Tibial artery (tissue), 4 donors: Measurements from ENCODE around the gene RAPGEF1.

Experiments
- DNase-seq, 2 donors: peaks; one replicate each; pipeline ENCODE4 v3.0.0-alpha.2; 2019
- H3K27ac ChIP-seq, 2 donors: fragments of 200-600 bp; sonication (generic) in 1 of 2; 1 replicate in 1 of 2; 2 replicates in 1 of 2; pipeline ENCODE4 v1.5.1; 2018 to 2019; ENCODE audit warnings: mild to moderate bottlenecking in 1 of 2
- H3K27me3 ChIP-seq, 2 donors: fragments of 200-600 bp; sonication (generic) in 1 of 2; one replicate each; pipeline versions ENCODE4 v1.5.1 to v1.6.0; 2016 to 2019
- H3K36me3 ChIP-seq, 3 donors: fragments of 200-600 bp; sonication (generic) in 2 of 3; one replicate each; pipeline ENCODE4 v1.5.1; 2016 to 2019; ENCODE audit warnings: mild to moderate bottlenecking in 2 of 3
- H3K4me1 ChIP-seq, 4 donors: fragments of 200-600 bp; sonication (generic) in 2 of 4; 1 replicate in 3 of 4; 2 replicates in 1 of 4; pipeline ENCODE4 v1.5.1; 2016 to 2019
- H3K4me3 ChIP-seq, 2 donors: fragments of 200-600 bp; sonication (generic) in 1 of 2; 1 replicate in 1 of 2; 2 replicates in 1 of 2; pipeline ENCODE4 v1.5.1; 2018 to 2019; ENCODE audit warnings: mild to moderate bottlenecking in 2 of 2
- H3K9me3 ChIP-seq, 3 donors: fragments of 200-600 bp; sonication (generic) in 1 of 3; one replicate each; pipeline ENCODE4 v1.5.1; 2016 to 2019
- intact Hi-C: fragments of 100-400 bp; cut with DNase I; formaldehyde crosslinking; loops from one replicate; pipeline ENCODE4 v1.15.0; 2023; ENCODE audit warnings: low total_unique reads
- TF ChIP-seq, protein P1 (sequence below), 2 experiments: fragments of 200-600 bp in 1 of 2; fragments of 450-650 bp in 1 of 2; IDR thresholded peaks; one replicate each; pipeline ENCODE4 v1.5.1; 2017 to 2019; ENCODE audit warnings: antibody characterized with exemption in 2 of 2, mild to moderate bottlenecking in 1 of 2, moderate library complexity in 1 of 2

The RAPGEF1 gene

DNA sequence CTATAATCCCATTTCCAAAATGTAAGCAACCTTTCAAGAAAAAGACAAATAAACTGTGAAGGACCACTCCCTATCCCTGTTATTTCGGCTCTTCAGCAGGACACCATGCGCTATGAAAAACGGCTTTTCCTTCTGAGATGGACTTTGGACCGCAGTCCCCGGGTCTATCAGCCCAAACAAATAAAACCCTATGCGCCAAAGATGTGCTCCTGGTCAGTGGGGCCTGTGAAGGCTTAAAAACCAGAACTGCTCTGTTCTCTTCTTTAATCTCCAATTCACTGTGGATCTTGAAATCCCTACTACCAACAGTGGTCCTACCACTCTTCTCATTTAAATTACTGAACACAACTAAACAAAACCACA lies 33.3 kb downstream of the RAPGEF1 start:
- Histone ChIP-seq H3K9me3 (no peaks in the 10 kb centered on the region), H3K4me1 (peaks cover 0 to 71% (median 46%) of the 10 kb centered on the region in 4 donors)

DNA sequence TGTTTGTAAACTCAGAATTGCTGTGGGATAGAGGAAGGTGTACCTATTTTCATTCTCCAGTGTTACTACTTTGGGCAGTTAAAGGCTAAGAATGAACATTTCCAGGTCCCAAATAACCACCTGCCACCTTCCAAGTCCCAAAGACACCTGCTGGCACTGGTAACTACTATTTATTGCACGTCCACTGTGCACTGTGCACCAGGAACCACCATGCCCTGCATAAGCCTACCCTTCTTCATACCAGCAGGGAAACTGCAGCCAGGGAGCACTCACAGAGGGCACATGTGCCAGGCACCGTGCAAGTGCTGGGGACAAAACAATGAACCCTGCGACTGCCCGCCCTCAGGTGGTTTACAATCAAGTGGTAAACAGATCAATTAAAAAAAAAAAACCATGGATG lies 34.9 kb downstream of the RAPGEF1 start:
- no peaks in the 10 kb centered on the region for H3K9me3 ChIP-seq
- DNase-seq: no peak
- intact Hi-C loops: no loop called here
- peaks cover 0 to 70% (median 42%) of the 10 kb centered on the region in 4 donors for H3K4me1 ChIP-seq
- H3K4me3 ChIP-seq: no peak overlapping the region
- no peak overlapping the region for H3K27ac ChIP-seq
- no peaks in the 10 kb centered on the region for H3K27me3 ChIP-seq
- TF ChIP-seq, protein P1, sequence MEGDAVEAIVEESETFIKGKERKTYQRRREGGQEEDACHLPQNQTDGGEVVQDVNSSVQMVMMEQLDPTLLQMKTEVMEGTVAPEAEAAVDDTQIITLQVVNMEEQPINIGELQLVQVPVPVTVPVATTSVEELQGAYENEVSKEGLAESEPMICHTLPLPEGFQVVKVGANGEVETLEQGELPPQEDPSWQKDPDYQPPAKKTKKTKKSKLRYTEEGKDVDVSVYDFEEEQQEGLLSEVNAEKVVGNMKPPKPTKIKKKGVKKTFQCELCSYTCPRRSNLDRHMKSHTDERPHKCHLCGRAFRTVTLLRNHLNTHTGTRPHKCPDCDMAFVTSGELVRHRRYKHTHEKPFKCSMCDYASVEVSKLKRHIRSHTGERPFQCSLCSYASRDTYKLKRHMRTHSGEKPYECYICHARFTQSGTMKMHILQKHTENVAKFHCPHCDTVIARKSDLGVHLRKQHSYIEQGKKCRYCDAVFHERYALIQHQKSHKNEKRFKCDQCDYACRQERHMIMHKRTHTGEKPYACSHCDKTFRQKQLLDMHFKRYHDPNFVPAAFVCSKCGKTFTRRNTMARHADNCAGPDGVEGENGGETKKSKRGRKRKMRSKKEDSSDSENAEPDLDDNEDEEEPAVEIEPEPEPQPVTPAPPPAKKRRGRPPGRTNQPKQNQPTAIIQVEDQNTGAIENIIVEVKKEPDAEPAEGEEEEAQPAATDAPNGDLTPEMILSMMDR (IDR thresholded peaks at IDR 0.05): no peak
- no peaks in the 10 kb centered on the region for H3K36me3 ChIP-seq

More for the DNA sequence above, 33.3 kb downstream of the RAPGEF1 start:
- no peaks in the 10 kb centered on the region for H3K36me3 ChIP-seq
- TF ChIP-seq, protein P1 (IDR thresholded peaks at IDR 0.05): no peak
- no peak overlapping the region for H3K4me3 ChIP-seq
- DNase-seq: no peak
- intact Hi-C loops: no loop called here
- no peak overlapping the region for H3K27ac ChIP-seq
- no peaks in the 10 kb centered on the region for H3K27me3 ChIP-seq

DNA sequence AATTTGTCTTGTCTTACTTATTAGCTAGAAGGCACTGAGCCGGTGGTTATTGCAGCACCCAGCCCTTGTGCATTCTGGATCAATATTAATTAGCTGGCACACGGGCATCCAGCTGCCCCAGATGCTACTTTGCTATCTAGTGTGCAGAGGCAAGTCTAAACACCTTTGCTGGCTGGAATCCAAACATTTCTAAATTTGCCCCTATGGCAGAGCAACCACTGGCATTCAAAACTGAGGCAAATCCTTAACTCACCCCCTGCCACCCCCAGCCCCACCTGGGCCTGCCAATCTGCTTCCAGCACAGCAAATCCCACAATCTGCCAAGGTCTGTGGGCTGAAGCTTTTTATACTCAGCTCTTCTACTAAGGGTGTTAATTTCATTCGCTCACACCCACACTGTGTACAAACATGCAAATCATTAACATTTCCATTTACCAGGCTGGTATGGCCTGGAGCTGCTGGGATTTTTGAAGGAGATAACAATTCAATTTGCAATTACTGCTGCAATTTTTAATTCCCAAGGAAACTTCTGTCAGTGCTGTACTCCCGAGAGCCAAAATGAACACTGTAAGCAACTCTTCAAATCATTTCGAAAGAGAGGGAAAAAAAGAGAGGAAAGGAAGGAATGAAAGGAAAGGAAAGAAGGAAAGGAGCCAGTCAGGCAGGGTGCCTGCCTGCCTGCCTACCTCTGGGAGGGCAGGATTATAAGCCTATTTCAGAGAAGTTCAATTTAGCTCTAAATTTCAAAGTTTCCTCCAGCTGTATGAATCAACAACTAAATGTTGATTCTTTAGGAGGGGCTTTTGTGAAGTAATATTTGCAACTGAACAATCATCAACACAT lies 35.5 kb downstream of the RAPGEF1 start:
- intact Hi-C loops: no loop called here
- no peak for DNase-seq
- H3K4me1 ChIP-seq: peaks cover 0 to 70% (median 37%) of the 10 kb centered on the region in 4 donors
- TF ChIP-seq, protein P1 (IDR thresholded peaks at IDR 0.05): no peak
- H3K27ac ChIP-seq: no peak overlapping the region
- no peaks in the 10 kb centered on the region for H3K9me3 ChIP-seq
- H3K27me3 ChIP-seq: no peaks in the 10 kb centered on the region
- no peak overlapping the region for H3K4me3 ChIP-seq
- H3K36me3 ChIP-seq: no peaks in the 10 kb centered on the region

DNA sequence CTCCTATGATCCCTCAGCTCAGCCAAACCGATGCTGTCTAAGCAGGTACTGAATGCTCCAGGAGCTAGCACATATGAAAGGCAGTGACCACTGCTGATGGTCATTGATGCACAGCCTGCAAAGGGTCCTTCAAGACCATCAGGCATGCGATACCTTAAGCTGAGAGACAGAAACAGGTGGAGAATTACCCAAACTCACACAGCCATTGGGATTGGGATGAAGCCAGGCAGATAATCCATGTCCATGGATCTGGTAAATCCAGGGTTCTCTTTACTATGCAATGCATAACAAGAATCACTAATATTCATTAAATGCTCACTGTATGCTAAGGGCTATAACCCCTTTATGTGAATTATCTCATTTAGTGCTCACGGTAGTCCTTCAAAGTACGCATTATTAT lies 36.2 kb downstream of the RAPGEF1 start:
- Histone ChIP-seq H3K36me3 (no peaks in the 10 kb centered on the region), H3K27me3 (no peaks in the 10 kb centered on the region), H3K4me1 (peaks cover 0 to 68% (median 34%) of the 10 kb centered on the region in 4 donors), H3K27ac (no peak overlapping the region), H3K4me3 (no peak overlapping the region), H3K9me3 (no peaks in the 10 kb centered on the region)
- intact Hi-C loops: no loop called here
- DNase-seq: no peak
- TF ChIP-seq, protein P1 (IDR thresholded peaks at IDR 0.05): no peak

DNA sequence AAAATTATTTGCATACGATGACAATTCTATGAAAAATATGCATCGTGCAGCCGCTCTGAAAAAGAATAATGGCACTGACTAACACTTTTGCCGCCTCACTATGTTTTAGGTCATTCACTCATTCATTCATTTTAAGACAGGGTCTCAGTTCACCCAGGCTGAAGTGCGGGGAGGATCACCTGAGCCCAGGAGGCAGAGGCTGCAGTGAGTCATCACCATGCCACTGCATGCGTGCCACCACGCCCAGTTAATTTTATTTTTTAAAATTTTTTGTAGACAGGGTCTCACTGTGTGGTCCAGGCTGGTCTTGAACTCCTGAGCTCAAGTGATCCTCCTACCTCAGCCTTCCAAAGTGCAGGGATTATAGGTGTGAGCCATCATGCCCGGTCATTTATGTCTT lies 37.0 kb downstream of the RAPGEF1 start:
- H3K27ac ChIP-seq: no peak overlapping the region
- H3K27me3 ChIP-seq: no peaks in the 10 kb centered on the region
- no peak overlapping the region for H3K4me3 ChIP-seq
- no peak for DNase-seq
- no peaks in the 10 kb centered on the region for H3K9me3 ChIP-seq
- TF ChIP-seq, protein P1 (IDR thresholded peaks at IDR 0.05): no peak
- peaks cover 0 to 68% (median 33%) of the 10 kb centered on the region in 4 donors for H3K4me1 ChIP-seq
- intact Hi-C loops: no loop called here
- no peaks in the 10 kb centered on the region for H3K36me3 ChIP-seq
